GM21367 (cell line): ENCODE results near the gene VASH1.
"Not testable (repeated sequence)": the region's sequence is repeated elsewhere in the genome, so short reads cannot be mapped to it uniquely, and the experiment has no call there.

Experiments used
- ATAC-seq: cut with Tn5 transposase; IDR thresholded peaks from one replicate; pipeline ENCODE4 v1.9.1; 2021; ENCODE audit not compliant: unreplicated experiment

VASH1 gene

DNA sequence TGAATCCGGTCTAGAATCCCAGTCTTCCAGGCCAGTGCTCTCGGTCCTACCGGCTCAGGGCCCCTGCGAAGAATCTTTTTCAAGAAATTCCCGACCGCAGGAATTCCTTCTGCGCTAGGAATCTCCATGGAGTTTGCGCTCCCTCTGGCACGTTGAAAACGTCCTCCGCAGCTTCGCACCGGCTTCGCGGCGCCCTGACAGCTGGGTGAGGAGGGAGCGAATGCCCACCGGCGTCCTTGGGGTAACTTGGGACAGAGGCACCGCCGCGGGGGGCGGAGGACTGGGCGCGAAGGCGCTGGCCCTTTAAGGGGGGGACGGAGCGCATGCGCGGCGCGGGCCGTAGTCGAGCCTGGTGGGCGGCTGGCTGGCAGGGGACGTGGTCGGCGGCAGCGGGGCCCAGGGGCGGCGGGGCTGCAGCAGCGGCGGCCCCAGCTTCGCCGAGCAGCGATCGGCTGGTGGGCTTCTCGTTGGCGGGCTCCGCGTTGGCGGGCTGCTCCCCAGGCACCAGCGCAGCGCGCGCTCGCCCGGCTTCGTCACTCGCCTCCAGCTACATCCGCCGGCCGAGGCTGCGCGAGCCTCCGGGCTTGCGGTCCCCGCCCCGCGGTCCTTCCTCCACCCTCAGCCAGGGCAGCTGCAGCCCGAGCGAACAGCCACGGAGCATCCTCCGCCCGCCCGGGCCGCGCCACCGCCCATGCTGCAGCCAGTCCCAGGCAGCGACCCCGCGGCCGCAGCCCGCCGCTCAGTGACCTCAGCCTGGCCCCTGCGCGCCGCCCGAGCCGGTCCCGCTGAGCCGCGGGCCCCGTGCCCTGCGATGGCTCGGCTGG lies at the start of gene VASH1:
TSS of gene VASH1 (plus strand) at position 333 of the 824 bp plus-strand sequence. CDS start 1,354 bp downstream, outside the sequence.
- ATAC-seq = peak; percentile 81

DNA sequence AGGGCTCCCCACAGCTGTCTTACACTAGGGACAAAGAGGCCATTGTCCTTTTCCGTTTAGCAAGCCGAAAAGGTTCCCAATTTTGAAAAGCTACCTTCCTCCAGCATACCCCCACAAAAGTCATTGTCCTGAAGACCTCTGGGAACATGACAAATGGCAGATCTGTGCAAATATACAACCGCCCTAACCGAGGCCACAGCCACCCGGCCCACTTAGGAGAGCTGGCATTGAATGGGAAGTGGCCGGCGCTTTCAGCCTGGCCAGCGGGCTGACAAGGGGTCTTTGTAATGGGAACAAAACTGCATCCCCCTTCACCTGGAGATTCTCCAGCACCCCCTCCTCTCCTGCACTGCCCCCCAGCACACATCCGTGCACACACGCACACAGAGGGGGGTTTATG lies 48.1 kb upstream of the VASH1 start:
- ATAC-seq = no peak

DNA sequence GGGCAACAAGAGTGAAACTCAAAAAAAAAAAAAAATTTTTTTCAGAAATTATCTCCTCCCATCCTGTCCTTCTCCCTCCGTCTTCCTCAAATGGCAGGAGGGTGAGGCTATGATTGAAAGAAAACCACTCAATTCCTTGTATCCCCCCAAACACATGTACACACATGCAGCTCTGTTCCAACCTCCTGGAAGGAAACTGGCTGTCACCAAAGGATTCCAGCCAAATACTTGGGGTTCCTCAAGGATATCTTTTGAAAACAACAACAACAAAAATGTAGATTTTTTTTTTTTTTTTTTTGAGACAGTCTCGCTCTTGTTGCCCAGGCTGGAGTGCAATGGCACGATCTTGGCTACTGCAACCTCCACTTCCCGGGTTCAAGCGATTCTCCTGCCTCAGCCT lies 46.8 kb upstream of the VASH1 start:
- ATAC-seq = no peak

DNA sequence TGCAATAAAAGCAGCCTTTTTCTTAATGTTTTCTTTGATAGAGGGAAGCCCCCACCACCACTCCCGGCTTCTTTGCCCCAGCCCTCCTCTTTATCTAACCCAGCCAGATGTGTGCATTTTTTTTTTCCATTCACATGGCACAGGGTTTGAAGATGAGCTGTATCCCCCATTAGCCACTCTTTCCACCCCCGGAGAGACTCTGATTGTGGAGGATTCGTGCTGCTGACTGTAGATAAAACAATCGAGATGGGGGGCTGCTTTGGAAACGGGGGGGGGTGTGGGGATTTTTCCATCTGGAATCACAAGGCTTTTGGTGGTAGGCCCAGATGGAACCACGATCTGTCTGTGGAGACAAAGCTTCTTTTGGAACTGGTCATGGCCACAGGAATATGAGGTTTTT lies 46.2 kb upstream of the VASH1 start:
- no peak for ATAC-seq

DNA sequence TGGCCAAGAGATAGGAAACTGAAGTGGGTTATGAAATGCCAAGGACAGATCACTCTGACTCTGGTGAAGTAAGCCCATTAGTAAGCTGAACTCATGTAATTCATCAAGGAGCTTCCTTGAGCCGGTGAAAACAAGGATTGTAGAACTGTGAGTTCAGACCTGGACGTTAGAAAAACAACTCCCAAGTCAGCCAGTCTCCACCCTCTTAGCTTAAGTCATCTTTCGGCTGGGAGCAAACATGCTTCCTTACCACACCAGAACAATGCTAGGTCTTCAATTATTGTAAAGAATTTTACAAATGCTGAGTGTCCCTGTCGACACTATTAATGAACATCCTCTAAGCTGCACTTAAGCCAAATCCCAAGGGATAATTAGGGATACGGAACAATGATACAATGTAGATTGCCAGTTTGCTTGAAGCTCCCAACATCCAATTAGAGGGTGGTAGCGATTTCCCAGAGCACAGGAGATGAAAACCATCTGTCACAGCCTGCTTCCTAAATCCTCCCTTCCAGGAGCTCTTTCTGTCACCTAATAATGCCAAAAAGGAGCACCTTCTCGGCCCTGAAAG lies 45.7 kb upstream of the VASH1 start:
- no peak for ATAC-seq

DNA sequence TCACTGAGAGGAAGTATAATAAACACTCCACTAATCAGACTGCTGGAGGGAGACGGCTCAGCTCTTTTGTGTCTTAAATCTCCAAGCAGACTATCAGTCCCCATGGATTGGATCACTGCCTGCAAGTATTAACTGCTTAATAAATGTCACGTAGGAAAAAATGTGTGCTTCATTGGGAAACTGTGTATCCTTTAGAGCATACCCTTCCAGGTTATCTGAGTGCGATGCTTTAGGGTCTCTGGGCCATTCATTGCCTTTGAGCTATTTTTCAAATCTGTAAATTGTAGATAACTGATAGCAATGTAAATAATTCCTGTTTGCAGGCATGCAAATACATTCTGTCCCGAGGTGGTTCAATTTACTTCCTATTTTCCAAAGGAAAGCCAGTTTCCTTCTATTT lies 45.0 kb upstream of the VASH1 start:
- no peak for ATAC-seq

DNA sequence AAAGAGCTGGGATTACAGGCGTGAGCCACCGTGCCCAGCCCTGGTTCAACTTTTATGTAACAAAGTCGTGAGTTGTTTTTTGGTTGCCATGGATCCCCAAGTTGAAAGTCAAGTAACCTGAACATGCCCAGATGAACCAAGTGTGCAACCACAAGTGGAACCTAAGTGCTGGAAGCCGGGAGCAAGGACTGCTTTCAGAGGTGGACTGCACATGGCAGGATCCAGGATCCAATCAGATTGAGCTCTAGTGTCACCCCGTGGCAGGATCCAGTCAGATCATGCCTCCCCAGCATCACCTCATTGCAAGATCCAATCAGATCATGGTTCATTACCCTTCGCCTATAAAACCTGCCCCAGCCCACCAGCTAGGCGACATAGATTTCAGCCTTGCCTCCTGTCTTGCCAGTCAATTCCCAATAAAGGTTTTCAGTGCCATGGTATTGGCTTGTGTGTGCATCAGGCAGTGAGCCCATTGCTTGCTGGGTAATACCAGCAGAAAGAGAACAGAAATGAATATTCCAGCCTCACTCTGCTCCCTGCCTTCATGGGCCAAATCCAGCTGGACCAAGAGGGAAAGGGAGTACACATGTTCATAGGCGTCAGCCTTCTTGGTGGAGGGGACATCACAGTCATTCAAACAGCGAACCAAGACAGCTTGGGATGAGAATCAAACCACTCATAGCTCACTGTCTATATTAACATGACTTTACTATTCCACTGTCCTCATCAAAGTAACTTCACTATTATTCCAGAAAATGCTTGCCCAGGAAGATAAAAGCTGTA lies 43.6 kb upstream of the VASH1 start:
- no peak for ATAC-seq

DNA sequence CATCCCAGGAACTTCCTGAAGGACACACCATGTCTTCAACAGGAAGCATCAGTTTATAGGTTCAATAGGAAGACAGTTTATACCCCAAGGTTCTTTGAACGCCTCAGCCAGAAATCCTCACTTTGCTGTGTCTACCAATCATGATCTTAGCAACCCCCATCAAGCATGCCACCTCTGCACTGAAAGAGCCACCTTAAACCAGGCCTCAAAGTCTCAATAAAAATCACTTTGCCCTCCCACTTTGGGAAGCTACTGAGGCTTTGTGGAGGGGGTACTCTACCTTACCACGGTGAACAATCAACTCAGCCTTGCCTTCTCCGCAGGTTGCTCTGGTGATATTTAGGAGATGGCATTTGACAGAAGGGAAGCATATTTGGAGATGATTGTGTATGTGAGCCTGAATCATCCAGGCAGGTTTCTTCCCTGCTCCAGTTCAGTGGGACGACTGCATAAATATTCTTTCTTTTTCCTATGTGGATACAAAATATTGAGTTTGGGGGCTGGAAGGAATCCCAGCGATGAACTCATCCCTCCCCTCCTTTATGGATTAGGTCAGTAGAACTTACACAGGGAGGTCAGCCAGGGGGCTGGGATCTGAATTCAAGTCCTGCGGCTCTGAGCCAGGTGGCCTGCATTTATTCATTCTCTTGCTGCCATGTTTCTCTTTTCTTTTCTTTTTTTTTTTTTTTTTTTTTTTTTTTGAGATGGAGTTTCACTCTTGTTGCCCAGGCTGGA lies 42.8 kb upstream of the VASH1 start:
- no peak for ATAC-seq

DNA sequence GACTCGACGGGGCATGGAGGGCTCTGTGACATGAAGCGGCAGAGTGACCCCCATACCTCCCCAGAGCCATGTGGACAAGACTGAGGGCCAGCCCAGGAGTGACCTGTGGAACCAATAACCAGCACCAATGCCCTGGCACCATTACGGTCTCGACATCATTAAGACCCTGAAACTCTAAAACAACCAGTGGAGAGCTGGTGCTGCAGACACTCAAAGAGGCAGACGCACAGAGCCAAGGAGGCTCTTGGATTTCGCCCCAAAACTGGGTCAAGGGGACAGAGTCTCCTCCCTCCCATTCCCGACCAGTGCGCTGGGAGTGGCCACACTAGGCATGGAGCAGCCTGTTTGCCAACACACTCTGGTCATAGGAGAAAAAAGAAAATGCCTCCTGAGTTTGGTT lies 41.6 kb upstream of the VASH1 start:
- ATAC-seq = no peak

DNA sequence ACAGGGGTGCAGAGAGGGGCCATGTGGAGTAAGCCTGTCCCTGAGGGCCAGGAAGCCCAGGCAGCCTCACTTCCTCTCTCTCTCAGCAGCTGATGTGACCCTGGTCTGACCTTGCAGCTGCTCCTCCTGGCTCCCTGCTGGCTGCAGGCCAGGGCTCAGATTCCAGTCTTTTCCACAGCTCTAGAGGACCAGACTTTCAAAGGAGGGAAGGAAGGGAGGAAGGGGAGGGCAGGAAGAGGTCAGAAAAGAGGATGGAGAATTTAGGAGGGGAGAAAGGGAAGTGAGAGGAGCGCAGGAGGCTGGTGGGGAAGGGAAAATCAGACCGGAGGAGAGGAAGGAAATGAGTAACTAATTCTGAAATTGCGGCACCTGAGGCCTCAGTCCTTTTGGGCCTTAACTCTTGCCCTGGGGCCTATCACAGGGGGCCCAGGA lies 40.9 kb upstream of the VASH1 start:
- ATAC-seq = no peak

DNA sequence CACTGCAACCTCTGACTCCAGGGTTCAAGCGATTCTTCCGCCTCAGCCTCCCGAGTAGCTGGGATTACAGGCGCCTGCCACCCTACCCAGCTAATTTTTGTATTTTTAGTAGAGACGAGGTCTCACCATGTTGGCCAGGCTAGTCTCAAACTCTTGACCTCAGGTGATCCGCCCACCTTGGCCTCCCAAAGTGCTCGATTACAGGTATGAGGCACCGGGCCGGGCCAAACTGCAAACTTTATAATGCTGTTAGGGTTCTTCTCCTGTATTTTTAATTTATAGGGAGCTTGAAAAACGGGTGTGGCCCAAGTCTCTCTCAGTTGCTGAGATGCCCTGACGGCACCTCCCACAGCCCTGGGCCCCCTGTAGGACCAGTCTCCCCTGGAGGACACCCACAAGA lies 39.8 kb upstream of the VASH1 start:
- ATAC-seq = not testable (repeated sequence)

DNA sequence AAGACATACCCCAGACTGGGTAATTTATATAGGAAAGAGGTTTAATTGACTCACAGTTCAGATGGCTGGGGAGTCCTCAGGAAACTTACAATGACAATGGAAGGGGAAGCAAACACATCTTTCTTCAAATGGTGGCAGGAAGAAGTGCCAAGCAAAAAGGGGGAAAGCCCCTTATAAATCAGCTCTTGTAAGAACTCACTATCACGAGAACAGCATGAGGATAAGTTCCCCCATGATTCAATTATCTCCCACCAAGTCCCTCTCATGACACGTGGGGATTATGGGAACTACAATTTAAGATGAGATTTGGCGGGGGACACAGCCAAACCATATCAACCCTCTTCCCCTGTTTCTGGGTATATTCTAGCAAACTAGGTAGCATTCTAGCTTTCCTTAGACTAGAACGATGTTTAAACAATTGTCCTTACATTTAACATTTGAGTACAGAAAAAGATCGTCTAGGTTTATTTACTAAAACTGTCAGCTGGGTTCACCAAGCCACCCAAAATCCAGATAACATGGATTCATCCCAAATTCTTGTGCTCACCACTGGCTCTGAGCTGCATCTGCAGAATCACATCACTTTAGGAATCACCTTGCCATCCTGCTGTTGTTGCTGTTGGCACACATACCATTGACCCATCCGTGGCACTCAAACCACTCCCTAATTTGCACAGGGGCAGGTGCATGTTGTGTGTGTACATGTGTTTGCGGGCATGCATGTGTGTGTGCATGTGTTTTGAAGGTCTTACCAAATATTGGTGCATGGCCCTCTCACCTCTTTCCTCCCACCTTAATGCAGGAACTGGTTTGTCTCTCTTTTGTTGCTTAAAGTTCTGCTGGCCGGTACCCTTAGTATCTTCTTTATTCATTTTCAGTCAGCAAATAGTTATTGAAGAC lies 36.4 kb upstream of the VASH1 start:
- no peak for ATAC-seq

DNA sequence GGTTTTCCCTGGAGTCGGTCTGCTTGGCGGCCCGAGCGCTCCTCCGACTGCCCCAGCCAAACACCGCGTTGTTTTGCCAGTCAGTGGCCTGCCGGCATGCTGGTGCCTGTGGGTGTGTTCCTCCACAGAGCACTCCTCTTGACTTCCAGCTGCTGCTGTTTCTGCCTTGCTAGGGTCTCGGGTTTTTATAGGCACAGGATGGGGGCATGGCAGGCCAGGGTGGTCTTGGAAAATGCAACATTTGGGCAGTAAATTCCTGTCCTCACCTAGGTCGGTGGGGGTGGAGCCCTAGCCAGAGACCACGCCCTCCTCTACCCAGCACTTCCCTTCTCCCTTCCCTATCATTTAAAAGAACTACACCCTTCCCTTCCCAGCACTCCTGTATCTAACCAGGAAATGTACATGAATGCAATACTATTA lies 34.7 kb upstream of the VASH1 start:
- no peak for ATAC-seq

DNA sequence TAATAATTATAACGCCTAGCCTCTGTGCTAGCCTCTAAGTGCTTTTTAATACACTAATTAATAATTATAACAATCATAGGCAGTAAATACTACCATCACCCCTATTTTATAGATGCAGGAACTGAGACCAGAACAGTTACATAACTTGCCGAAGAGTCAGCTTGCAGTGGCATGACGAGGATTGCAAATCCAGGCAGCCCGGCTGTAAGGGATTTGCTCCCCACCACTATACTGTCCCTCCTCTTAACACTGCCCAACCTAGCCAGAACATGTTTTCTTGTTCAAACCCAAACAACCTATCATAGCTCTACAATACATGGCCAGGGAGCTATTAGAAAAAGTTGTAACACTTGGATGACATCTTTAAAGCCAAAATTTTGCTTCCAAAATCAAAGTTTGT lies 33.9 kb upstream of the VASH1 start:
- no peak for ATAC-seq

DNA sequence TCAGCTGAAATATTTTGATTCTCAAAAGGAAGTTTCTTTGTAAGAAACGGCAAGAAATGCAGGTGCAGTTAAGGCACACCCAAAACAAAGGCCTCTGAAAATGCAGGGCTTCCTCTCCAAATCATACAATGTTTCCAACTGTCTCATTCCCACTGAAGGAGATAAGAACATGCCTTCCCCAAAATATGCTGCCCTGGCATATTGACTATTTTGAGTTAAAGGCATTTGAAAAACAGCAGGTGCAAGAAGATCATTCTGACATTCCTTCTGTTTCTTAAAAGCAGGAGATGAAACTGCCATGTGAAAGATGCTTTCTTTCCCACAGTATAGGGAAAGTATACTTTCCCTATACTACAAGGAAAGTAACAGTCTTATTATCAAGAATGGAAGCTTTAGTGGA lies 33.4 kb upstream of the VASH1 start:
- no peak for ATAC-seq

DNA sequence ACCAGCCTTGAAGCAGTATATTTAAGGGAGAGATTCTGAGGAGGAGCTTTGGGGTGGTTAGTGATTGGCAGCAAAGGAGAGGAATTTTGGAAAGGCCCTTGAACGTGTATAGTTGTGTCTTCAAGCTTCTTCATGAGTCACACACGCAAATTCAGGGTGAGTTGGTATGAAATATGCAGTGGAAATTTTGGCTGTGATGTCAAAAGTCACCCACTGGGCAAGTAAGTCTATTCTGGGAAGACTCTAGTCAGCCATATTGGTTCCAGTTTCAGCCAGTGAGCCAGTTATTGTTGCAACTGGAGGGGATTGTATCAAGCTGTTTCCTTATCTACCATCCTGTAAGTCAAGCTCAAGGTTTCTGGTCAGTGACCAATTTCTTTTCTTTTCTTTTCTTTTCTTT lies 32.0 kb upstream of the VASH1 start:
- ATAC-seq = no peak

DNA sequence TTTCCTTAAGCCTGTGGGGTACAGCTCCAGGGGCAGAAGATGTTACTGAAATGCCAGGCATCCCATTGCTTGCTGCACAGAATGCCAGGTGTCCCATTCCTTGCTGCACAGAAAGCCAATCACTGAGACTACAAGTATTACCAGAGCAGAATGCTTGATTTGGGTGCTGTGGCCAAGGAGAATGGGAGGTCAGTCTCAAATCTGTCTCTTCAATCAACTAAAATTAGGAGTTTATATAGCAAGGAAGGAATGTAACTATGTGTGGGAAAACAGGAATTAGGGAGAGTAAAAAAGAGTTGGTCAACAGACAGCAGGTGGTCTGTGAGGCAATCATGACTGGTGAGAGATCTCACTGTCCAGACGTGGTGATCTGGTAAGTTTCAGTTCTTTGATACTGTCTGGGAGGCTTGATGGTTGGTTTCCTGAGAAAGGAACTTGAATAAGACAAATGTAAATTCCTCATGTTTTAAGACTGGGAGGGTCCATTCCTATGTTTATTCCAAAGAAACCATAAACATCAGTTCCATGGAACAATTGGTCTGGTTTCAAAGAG lies 31.2 kb upstream of the VASH1 start:
- ATAC-seq = no peak

DNA sequence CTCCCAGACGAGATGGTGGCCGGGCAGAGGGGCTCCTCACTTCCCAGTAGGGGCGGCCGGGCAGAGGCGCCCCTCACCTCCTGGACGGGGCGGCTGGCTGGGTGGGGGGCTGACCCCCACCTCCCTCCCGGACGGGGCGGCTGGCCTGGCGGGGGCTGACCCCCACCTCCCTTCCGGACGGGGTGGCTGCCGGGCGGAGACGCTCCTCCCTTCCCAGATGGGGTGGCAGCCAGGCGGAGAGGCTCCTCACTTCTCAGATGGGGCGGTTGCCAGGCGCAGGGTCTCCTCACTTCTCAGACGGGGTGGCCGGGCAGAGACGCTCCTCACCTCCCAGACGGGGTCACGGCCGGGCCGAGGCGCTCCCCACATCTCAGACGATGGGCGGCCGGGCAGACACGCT lies 26.8 kb upstream of the VASH1 start:
- not testable (repeated sequence) for ATAC-seq

DNA sequence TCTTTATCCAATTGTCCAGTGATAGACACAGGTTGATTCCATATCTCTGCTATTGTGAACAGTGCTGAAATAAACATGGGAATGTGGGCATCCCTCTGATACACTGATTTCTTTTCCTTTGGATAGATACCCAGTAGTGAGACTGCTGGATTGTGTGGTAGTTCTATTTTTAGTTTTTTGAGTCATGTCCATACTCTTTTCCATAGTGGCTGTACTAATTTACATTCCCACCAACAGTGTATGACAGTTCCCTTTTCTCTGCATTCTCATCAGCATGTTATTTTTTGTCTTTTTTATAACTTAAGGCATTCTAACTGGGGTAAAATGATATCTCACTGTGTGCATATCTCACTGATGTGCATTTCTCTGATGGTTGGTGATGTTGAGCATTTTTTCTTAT lies 24.8 kb upstream of the VASH1 start:
- no peak for ATAC-seq

DNA sequence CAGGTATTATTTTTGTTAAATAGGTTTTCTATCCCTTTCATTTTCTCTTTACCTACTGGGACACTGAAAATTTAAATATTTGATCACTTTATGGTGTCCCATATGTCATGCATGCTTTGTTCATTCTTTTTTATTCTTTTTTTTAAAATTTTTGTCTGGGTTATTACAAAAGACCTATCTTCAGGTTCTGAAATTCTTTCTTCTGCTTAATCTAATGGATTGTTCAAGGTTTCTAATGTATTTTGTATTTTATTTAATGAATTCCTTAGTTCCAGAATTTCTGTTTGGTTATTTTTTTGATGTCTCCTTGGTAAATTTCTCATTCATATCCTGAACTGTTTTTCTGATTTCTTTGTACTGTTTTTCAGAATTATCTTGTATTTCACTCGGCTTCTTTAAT lies 20.2 kb upstream of the VASH1 start:
- no peak for ATAC-seq
